ENCODE results near the gene LRBA. TPM values are rescaled to one million over a fixed set of nuclear protein-coding genes. Genes with fewer than 3 reads are reported as not detected.

LRBA gene
- polyA plus RNA-seq, 2 of the 4 experiments (the other 2 are of a cell fraction): 10.7 to 25.1 TPM

DNA sequence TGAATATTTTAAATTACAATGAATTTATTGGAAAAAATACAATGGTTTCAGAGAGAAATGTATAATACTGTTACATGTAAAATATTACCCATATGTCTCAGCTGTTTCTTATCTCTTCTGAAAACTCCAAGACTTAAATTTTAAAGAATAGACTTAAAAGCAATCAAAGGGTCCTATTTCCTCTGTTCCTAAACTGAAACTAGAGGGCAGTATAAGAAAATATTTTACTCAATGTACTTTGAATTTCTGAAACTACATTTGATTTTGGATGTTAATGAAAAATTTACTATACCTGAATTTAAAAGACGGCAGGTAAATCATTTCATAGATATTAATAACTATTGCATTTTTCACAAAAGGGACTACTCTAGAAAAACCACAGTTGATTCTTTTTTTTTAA, 200.2 kb downstream of the LRBA start:
- POLR2A ChIA-PET: no interaction called here
- no peak for DNase-seq (ENCODE audit: low read depth in 1 of 2, low spot score in 1 of 2)

DNA sequence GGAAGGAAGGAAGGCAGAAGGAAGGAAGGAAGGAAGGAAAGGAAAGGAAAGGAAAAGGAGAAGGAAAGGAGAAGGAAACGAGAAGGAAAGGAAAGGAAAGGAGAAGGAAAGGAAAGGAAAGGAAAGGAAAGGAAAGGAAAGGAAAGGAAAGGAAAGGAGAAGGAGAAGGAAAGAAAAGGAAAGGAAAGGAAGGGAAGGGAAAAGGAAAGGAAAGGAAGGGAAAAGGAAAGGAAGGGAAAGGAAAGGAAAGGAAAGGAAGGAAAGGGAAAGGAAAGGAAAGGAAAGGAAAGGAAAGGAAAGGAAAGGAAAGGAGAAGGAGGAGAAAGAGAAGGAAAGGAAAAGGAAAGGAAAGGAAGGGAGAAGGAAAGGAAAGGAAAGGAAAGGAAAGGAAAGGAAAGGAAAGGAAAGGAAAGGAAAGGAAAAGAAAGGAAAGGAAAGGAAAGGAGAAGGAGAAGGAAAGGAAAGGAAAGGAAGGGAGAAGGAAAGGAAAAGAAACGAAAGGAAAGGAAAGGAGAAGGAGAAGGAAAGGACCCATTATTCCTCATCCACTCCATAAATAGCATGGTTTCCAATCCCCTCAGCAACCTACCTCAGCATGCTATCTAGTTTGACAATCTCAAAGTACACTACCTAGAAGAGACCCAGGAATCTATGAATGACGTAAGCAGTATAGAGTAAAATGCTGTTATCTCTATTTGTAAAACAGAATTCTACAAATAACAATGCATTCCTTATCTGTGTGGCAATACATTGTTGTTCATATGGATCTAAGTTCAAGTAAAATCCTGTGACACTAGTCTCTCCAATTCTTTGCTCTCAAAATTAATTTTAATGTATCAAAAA, 209.7 kb downstream of the LRBA start:
- ATAC-seq (no peak), DNase-seq (ENCODE audit: low read depth in 1 of 2, low spot score in 1 of 2) (no peak), FAIRE-seq (no peak)
- Histone ChIP-seq H3K4me3 (no peak overlapping the region), H3K4me1 (no peaks in the 10 kb centered on the region), H3K9me3 (no peaks in the 10 kb centered on the region), H3K27ac (no peak overlapping the region), H3K4me2 (no peak overlapping the region)
- WGBS (ENCODE audit: missing lambda C conversion rate): 82% methylated on average over 3 of the region's 3 CpGs
- ChIA-PET POLR2A (no interaction called here), CTCF (no interaction called here)
- TF ChIP-seq HEYL (CRISPR knock-in tag; IDR thresholded peaks at IDR 0.05) (no peak), GATA3 (IDR thresholded peaks at IDR 0.05; ENCODE audit: borderline replicate concordance) (no peak), NFE2L2 (conservative IDR thresholded peaks at IDR 0.05; ENCODE audit: low read length) (no peak), NPAS2 (CRISPR knock-in tag; IDR thresholded peaks at IDR 0.05; ENCODE audit: borderline replicate concordance) (no peak), CHD2 (IDR thresholded peaks at IDR 0.05; ENCODE audit: low read length, partially characterized antibody) (no peak), HOXB5 (CRISPR knock-in tag; IDR thresholded peaks at IDR 0.05) (no peak), ZFP36 (IDR thresholded peaks at IDR 0.05; ENCODE audit: borderline replicate concordance, partially characterized antibody) (no peak), FOSB (CRISPR knock-in tag; IDR thresholded peaks at IDR 0.05) (no peak), RCOR1 (IDR thresholded peaks at IDR 0.05; ENCODE audit: low read depth, low read length) (no peak), EHMT2 (IDR thresholded peaks at IDR 0.05; ENCODE audit: low read depth) (no peak), JUN (IDR thresholded peaks at IDR 0.05) (no peak), JUNB (IDR thresholded peaks at IDR 0.05) (no peak)
- TF ChIP-seq, protein P1, sequence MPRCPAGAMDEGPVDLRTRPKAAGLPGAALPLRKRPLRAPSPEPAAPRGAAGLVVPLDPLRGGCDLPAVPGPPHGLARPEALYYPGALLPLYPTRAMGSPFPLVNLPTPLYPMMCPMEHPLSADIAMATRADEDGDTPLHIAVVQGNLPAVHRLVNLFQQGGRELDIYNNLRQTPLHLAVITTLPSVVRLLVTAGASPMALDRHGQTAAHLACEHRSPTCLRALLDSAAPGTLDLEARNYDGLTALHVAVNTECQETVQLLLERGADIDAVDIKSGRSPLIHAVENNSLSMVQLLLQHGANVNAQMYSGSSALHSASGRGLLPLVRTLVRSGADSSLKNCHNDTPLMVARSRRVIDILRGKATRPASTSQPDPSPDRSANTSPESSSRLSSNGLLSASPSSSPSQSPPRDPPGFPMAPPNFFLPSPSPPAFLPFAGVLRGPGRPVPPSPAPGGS (IDR thresholded peaks at IDR 0.05): no peak
- TF ChIP-seq, protein P2, sequence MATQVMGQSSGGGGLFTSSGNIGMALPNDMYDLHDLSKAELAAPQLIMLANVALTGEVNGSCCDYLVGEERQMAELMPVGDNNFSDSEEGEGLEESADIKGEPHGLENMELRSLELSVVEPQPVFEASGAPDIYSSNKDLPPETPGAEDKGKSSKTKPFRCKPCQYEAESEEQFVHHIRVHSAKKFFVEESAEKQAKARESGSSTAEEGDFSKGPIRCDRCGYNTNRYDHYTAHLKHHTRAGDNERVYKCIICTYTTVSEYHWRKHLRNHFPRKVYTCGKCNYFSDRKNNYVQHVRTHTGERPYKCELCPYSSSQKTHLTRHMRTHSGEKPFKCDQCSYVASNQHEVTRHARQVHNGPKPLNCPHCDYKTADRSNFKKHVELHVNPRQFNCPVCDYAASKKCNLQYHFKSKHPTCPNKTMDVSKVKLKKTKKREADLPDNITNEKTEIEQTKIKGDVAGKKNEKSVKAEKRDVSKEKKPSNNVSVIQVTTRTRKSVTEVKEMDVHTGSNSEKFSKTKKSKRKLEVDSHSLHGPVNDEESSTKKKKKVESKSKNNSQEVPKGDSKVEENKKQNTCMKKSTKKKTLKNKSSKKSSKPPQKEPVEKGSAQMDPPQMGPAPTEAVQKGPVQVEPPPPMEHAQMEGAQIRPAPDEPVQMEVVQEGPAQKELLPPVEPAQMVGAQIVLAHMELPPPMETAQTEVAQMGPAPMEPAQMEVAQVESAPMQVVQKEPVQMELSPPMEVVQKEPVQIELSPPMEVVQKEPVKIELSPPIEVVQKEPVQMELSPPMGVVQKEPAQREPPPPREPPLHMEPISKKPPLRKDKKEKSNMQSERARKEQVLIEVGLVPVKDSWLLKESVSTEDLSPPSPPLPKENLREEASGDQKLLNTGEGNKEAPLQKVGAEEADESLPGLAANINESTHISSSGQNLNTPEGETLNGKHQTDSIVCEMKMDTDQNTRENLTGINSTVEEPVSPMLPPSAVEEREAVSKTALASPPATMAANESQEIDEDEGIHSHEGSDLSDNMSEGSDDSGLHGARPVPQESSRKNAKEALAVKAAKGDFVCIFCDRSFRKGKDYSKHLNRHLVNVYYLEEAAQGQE (IDR thresholded peaks at IDR 0.05): no peak
- TF ChIP-seq, protein P3, sequence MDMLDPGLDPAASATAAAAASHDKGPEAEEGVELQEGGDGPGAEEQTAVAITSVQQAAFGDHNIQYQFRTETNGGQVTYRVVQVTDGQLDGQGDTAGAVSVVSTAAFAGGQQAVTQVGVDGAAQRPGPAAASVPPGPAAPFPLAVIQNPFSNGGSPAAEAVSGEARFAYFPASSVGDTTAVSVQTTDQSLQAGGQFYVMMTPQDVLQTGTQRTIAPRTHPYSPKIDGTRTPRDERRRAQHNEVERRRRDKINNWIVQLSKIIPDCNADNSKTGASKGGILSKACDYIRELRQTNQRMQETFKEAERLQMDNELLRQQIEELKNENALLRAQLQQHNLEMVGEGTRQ (IDR thresholded peaks at IDR 0.05): no peak
- TF ChIP-seq, protein P4, sequence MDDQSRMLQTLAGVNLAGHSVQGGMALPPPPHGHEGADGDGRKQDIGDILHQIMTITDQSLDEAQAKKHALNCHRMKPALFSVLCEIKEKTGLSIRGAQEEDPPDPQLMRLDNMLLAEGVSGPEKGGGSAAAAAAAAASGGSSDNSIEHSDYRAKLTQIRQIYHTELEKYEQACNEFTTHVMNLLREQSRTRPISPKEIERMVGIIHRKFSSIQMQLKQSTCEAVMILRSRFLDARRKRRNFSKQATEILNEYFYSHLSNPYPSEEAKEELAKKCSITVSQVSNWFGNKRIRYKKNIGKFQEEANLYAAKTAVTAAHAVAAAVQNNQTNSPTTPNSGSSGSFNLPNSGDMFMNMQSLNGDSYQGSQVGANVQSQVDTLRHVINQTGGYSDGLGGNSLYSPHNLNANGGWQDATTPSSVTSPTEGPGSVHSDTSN (IDR thresholded peaks at IDR 0.05): no peak
- TF ChIP-seq, protein P5, sequence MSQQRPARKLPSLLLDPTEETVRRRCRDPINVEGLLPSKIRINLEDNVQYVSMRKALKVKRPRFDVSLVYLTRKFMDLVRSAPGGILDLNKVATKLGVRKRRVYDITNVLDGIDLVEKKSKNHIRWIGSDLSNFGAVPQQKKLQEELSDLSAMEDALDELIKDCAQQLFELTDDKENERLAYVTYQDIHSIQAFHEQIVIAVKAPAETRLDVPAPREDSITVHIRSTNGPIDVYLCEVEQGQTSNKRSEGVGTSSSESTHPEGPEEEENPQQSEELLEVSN (IDR thresholded peaks at IDR 0.05; ENCODE audit: borderline replicate concordance, low read depth): no peak

More for the DNA sequence above, 200.2 kb downstream of the LRBA start:
- no peak for FAIRE-seq
- Histone ChIP-seq H3K4me3 (no peak overlapping the region), H3K4me1 (no peaks in the 10 kb centered on the region), H3K4me2 (no peak overlapping the region), H3K27ac (no peak overlapping the region), H3K9me3 (peaks cover 6% of the 10 kb centered on the region; the same call in 1 of the 3 replicates)
- WGBS (ENCODE audit: missing lambda C conversion rate): 100% methylated on average over 1 of the region's 1 CpG
- CTCF ChIA-PET: no interaction called here
- TF ChIP-seq, protein P1 (IDR thresholded peaks at IDR 0.05): no peak
- TF ChIP-seq HDAC2 (IDR thresholded peaks at IDR 0.05) (no peak), TFCP2L1 (CRISPR knock-in tag; IDR thresholded peaks at IDR 0.05) (no peak), SMC3 (IDR thresholded peaks at IDR 0.05) (no peak), FOSB (CRISPR knock-in tag; IDR thresholded peaks at IDR 0.05) (no peak), BHLHE40 (IDR thresholded peaks at IDR 0.05; ENCODE audit: low read depth, low read length) (no peak), MAFK (IDR thresholded peaks at IDR 0.05; ENCODE audit: partially characterized antibody) (no peak), HEYL (CRISPR knock-in tag; IDR thresholded peaks at IDR 0.05) (no peak), RAD21 (conservative IDR thresholded peaks at IDR 0.05 in 1 of 2, IDR thresholded peaks at IDR 0.05 in 1 of 2) (no peak)
- TF ChIP-seq, protein P6, sequence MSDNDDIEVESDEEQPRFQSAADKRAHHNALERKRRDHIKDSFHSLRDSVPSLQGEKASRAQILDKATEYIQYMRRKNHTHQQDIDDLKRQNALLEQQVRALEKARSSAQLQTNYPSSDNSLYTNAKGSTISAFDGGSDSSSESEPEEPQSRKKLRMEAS (IDR thresholded peaks at IDR 0.05): no peak
- no peak for ATAC-seq

Data from A549 (cell line).